HTERT RPE-1 (cell line): Measurements from ENCODE around the gene KDSR.

Experiments used
- in situ Hi-C: fragments of 300-500 bp; cut with MboI; formaldehyde crosslinking; loops from 4 replicates; pipeline ENCODE4 v1.14.3; 2020; ENCODE audit warnings: low sequenced_read_pairs

KDSR gene

GRCh38 chr18:63284827-63285733, 81.9 kb downstream of the KDSR start:
- in situ Hi-C loops: no loop called here

- in situ Hi-C loops: no loop called here
These were observed 82.7 kb downstream of the KDSR start for GRCh38 chr18:63284173-63284799.

- in situ Hi-C loops: no loop called here
These were observed 83.5 kb downstream of the KDSR start for GRCh38 chr18:63283305-63284094.

GRCh38 chr18:63282793-63283192, 84.2 kb downstream of the KDSR start:
- in situ Hi-C loops: no loop called here
